CD4-positive, alpha-beta T cell treated with Interleukin-17A for 4 hours (primary cell): ENCODE results near the gene MAL.
"Not testable (repeated sequence)": the region's sequence is repeated elsewhere in the genome, so short reads cannot be mapped to it uniquely, and the experiment has no call there.

Source experiments
- DNase-seq: peaks from one replicate; pipeline ENCODE4 v3.0.0-alpha.2; 2020; ENCODE audit warnings: mixed read lengths

MAL gene

GRCh38 chr2:95034818-95035217 lies 9.3 kb downstream of the MAL start:
- DNase-seq: no peak

GRCh38 chr2:95036596-95037383 lies 11.3 kb downstream of the MAL start:
- no peak for DNase-seq

GRCh38 chr2:95037384-95037839 lies 11.9 kb downstream of the MAL start:
- no peak for DNase-seq

- DNase-seq: not testable (repeated sequence)
Observed at GRCh38 chr2:95037841-95038585, 12.5 kb downstream of the MAL start.

GRCh38 chr2:95038635-95039298 lies 13.3 kb downstream of the MAL start:
- no peak for DNase-seq

- DNase-seq: no peak
Observed at GRCh38 chr2:95039363-95039762, 13.9 kb downstream of the MAL start.

GRCh38 chr2:95039978-95040377 lies 14.5 kb downstream of the MAL start:
- DNase-seq: no peak

- DNase-seq: no peak
Observed at GRCh38 chr2:95040426-95040825, 14.9 kb downstream of the MAL start.

- no peak for DNase-seq
Observed at GRCh38 chr2:95041060-95041823, 15.7 kb downstream of the MAL start.

- no peak for DNase-seq
Observed at GRCh38 chr2:95041824-95042442, 16.4 kb downstream of the MAL start.

- DNase-seq: no peak
Observed at GRCh38 chr2:95042472-95043271, 17.2 kb downstream of the MAL start.

GRCh38 chr2:95043300-95044093 lies 18.0 kb downstream of the MAL start:
- DNase-seq: peak; percentile 35

GRCh38 chr2:95044601-95045000 lies 19.1 kb downstream of the MAL start:
- DNase-seq: no peak

GRCh38 chr2:95046371-95047112 lies 21.0 kb downstream of the MAL start:
- DNase-seq: no peak

GRCh38 chr2:95047629-95048510 lies 22.4 kb downstream of the MAL start:
- no peak for DNase-seq

GRCh38 chr2:95048825-95049682 lies 23.5 kb downstream of the MAL start:
- no peak for DNase-seq

GRCh38 chr2:95049683-95049955 lies 24.1 kb downstream of the MAL start:
- DNase-seq: no peak

- DNase-seq: no peak
Observed at GRCh38 chr2:95049961-95050360, 24.5 kb downstream of the MAL start.
